H1 (cell line): ENCODE results near the gene TRAK1.

Experiments used
- CEBPB ChIP-seq: IDR thresholded peaks from 2 replicates; pipeline ENCODE4 v1.6.1; 2012; ENCODE audit warnings: low read depth, low read length
- CHD7 ChIP-seq: fragments of 300-600 bp; sonication (generic); IDR thresholded peaks from 2 replicates; pipeline ENCODE4 v1.7.1; 2012; ENCODE audit warnings: low read length, moderate library complexity, mild to moderate bottlenecking, inconsistent platforms; ENCODE audit not compliant: insufficient replicate concordance
- CTCF ChIP-seq, 3 experiments: IDR thresholded peaks; 1 replicate in 2 of 3; 2 replicates in 1 of 3; pipeline versions ENCODE4 v1.5.1 to v1.6.1; 2011; ENCODE audit warnings: low read length in 3 of 3, mild to moderate bottlenecking in 3 of 3, inconsistent platforms in 2 of 3, low read depth in 1 of 3, moderate library complexity in 1 of 3; ENCODE audit not compliant: insufficient read depth in 1 of 3; ENCODE audit errors: control extremely low read depth in 1 of 3
- E2F6 ChIP-seq: IDR thresholded peaks from 2 replicates; pipeline ENCODE4 v1.6.1; 2012; ENCODE audit warnings: inconsistent platforms
- EZH2 ChIP-seq: fragments of 200-600 bp; sonication (generic); IDR thresholded peaks from 2 replicates; pipeline ENCODE4 v1.7.1; 2012; ENCODE audit warnings: low read depth, mild to moderate bottlenecking, moderate library complexity, low read length, inconsistent platforms; ENCODE audit not compliant: severe bottlenecking
- NRF1 ChIP-seq: IDR thresholded peaks from 2 replicates; pipeline ENCODE4 v1.6.1; 2011; ENCODE audit warnings: mild to moderate bottlenecking, low read depth, low read length, improper control_type of control experiment
- PHF8 ChIP-seq: fragments of 200-600 bp; sonication (generic); conservative IDR thresholded peaks from 2 replicates; pipeline ENCODE4 v1.7.1; 2012; ENCODE audit warnings: low read depth, mild to moderate bottlenecking, inconsistent platforms, low read length, moderate library complexity
- POLR2A ChIP-seq, 2 experiments: IDR thresholded peaks; 1 replicate in 1 of 2; 2 replicates in 1 of 2; pipeline ENCODE4 v1.6.1; 2011; ENCODE audit warnings: low read depth in 2 of 2, low read length in 2 of 2, mild to moderate bottlenecking in 2 of 2; ENCODE audit errors: control extremely low read depth in 1 of 2
- POLR2AphosphoS5 ChIP-seq: IDR thresholded peaks from 2 replicates; pipeline ENCODE4 v1.6.1; 2011; ENCODE audit warnings: low read depth, low read length
- SAP30 ChIP-seq: fragments of 300-600 bp; sonication (generic); IDR thresholded peaks from 2 replicates; pipeline ENCODE4 v1.7.1; 2012; ENCODE audit warnings: low read length, moderate library complexity, mild to moderate bottlenecking, inconsistent platforms; ENCODE audit not compliant: insufficient read depth, insufficient replicate concordance
- SP2 ChIP-seq: IDR thresholded peaks from 2 replicates; pipeline ENCODE4 v1.6.1; 2012; ENCODE audit warnings: mild to moderate bottlenecking, low read length, inconsistent platforms
- TF ChIP-seq, protein P1 (sequence below): IDR thresholded peaks from 2 replicates; pipeline ENCODE4 v1.6.1; 2011; ENCODE audit warnings: low read length, improper control_type of control experiment

GRCh38 chr3:42262525-42262924 is 171.4 kb downstream of the TRAK1 start:
- TF ChIP-seq NRF1 (no peak), CTCF (IDR thresholded peaks at IDR 0.05; ENCODE audit: control extremely low read depth in 1 of 3, insufficient read depth in 1 of 3, low read depth in 1 of 3, low read length in 3 of 3) (no peak), SP2 (no peak), E2F6 (no peak), POLR2A (IDR thresholded peaks at IDR 0.05; ENCODE audit: control extremely low read depth in 1 of 2, low read depth in 2 of 2, low read length in 2 of 2) (no peak), CHD7 (no peak), POLR2AphosphoS5 (no peak), SAP30 (no peak), PHF8 (no peak), EZH2 (no peak), CEBPB (no peak)
- TF ChIP-seq, protein P1, sequence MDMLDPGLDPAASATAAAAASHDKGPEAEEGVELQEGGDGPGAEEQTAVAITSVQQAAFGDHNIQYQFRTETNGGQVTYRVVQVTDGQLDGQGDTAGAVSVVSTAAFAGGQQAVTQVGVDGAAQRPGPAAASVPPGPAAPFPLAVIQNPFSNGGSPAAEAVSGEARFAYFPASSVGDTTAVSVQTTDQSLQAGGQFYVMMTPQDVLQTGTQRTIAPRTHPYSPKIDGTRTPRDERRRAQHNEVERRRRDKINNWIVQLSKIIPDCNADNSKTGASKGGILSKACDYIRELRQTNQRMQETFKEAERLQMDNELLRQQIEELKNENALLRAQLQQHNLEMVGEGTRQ, result no peak
